ENCODE results near the gene LCE3A. TPM values are rescaled to one million over a fixed set of nuclear protein-coding genes. Genes with fewer than 3 reads are reported as not detected.
"Not testable (repeated sequence)": the region's sequence is repeated elsewhere in the genome, so short reads cannot be mapped to it uniquely, and the experiment has no call there.

The LCE3A gene
- total RNA-seq (2022) (not detected in 2 replicates), Bru-seq, nascent RNA (not detected), BruChase-seq, experiment 1, labeled RNA remaining after a 6-hour chase (not detected), BruChase-seq, experiment 2, labeled RNA remaining after a 2-hour chase (percentile 29 among the genes with signal in this experiment)
- long read RNA-seq = 0 reads

GRCh38 chr1:152622803-152623202, at the start of gene LCE3A:
Gene LCE3A (minus strand): TSS chr1:152623103. CDS start chr1:152623103, 0 bp downstream.
- no peaks in the 10 kb centered on the region for H3K27me3 Mint-ChIP-seq (ENCODE audit: insufficient read depth, unreplicated experiment)
- H3K36me3 Mint-ChIP-seq (ENCODE audit: insufficient read depth, unreplicated experiment) = no peaks in the 10 kb centered on the region
- intact Hi-C loops (cut with micrococcal nuclease) = no loop called here
- ChIA-PET CTCF (interaction anchor here (0.7 to 3.3 kb wide), 5 partner anchors 9 to 248 kb away, joined by 3 to 18 read pairs (median 6); no protein-coding TSS in a partner anchor), POLR2A (interaction anchor here (0.7 kb wide), 1 partner anchor 127 kb away, joined by 5 read pairs; no protein-coding TSS in a partner anchor)
- H3K4me3 Mint-ChIP-seq (ENCODE audit: unreplicated experiment) = no peak within 1 kb of the TSS
- no TSS peak for BruUV-seq (replicated peaks)
- no peak for DNase-seq (ENCODE audit: unreplicated experiment)
- peaks cover 13% of the 10 kb centered on the region for H3K9me3 Mint-ChIP-seq (ENCODE audit: unreplicated experiment)
- TF ChIP-seq CTCF (IDR thresholded peaks at IDR 0.05; ENCODE audit: unreplicated experiment) = no peak
- H3K27ac Mint-ChIP-seq (ENCODE audit: low read depth, unreplicated experiment) = no peak within 1 kb of the TSS
- peaks cover 8% of the 10 kb centered on the region for H3K4me1 Mint-ChIP-seq (ENCODE audit: insufficient read depth, unreplicated experiment)

- Mint-ChIP-seq H3K27me3 (ENCODE audit: insufficient read depth, unreplicated experiment) (peaks cover 17% of the 10 kb centered on the region), H3K4me3 (ENCODE audit: unreplicated experiment) (no peak overlapping the region), H3K4me1 (ENCODE audit: insufficient read depth, unreplicated experiment) (no peaks in the 10 kb centered on the region), H3K9me3 (ENCODE audit: unreplicated experiment) (no peaks in the 10 kb centered on the region), H3K27ac (ENCODE audit: low read depth, unreplicated experiment) (no peak overlapping the region), H3K36me3 (ENCODE audit: insufficient read depth, unreplicated experiment) (no peaks in the 10 kb centered on the region)
- TF ChIP-seq CTCF (IDR thresholded peaks at IDR 0.05; ENCODE audit: unreplicated experiment) = no peak
- ChIA-PET CTCF (interaction anchor here (1.2 to 7.3 kb wide), 2 partner anchors 13 to 203 kb away, joined by 3 to 58 read pairs; no protein-coding TSS in a partner anchor), POLR2A (interaction anchor here (0.8 kb wide), 1 partner anchor 12 kb away, joined by 3 read pairs; no protein-coding TSS in a partner anchor)
- intact Hi-C loops (cut with micrococcal nuclease) = no loop called here
- BruUV-seq (replicated peaks) = no TSS peak
- no peak for DNase-seq (ENCODE audit: unreplicated experiment)
These were observed 44.7 kb upstream of the LCE3A start for GRCh38 chr1:152667648-152668047.

- BruUV-seq (replicated peaks); DNase-seq (ENCODE audit: unreplicated experiment); H3K27ac Mint-ChIP-seq (ENCODE audit: low read depth, unreplicated experiment); H3K4me1 Mint-ChIP-seq (ENCODE audit: insufficient read depth, unreplicated experiment); intact Hi-C loops (cut with micrococcal nuclease); H3K36me3 Mint-ChIP-seq (ENCODE audit: insufficient read depth, unreplicated experiment); H3K9me3 Mint-ChIP-seq (ENCODE audit: unreplicated experiment); H3K4me3 Mint-ChIP-seq (ENCODE audit: unreplicated experiment): not testable (repeated sequence)
- POLR2A ChIA-PET = interaction anchor here (0.6 kb wide), 1 partner anchor 8 kb away, joined by 4 read pairs; no protein-coding TSS in a partner anchor
- peaks cover 17% of the 10 kb centered on the region for H3K27me3 Mint-ChIP-seq (ENCODE audit: insufficient read depth, unreplicated experiment)
- CTCF ChIA-PET = interaction anchor here (7.3 kb wide), 1 partner anchor 12 kb away, joined by 58 read pairs; no protein-coding TSS in a partner anchor
These were observed 43.3 kb upstream of the LCE3A start for GRCh38 chr1:152666171-152666570.

GRCh38 chr1:152663098-152663497, 40.2 kb upstream of the LCE3A start, which contains the start of gene LCE2D:
Gene LCE2D (plus strand): TSS chr1:152663380. CDS start chr1:152664106, 726 bp downstream.
- Mint-ChIP-seq H3K36me3 (ENCODE audit: insufficient read depth, unreplicated experiment) (no peaks in the 10 kb centered on the region), H3K9me3 (ENCODE audit: unreplicated experiment) (no peaks in the 10 kb centered on the region), H3K27me3 (ENCODE audit: insufficient read depth, unreplicated experiment) (peaks cover 17% of the 10 kb centered on the region), H3K4me3 (ENCODE audit: unreplicated experiment) (no peak within 1 kb of the TSS), H3K27ac (ENCODE audit: low read depth, unreplicated experiment) (no peak within 1 kb of the TSS), H3K4me1 (ENCODE audit: insufficient read depth, unreplicated experiment) (no peaks in the 10 kb centered on the region)
- DNase-seq (ENCODE audit: unreplicated experiment) = no peak
- no peak for TF ChIP-seq CTCF (IDR thresholded peaks at IDR 0.05; ENCODE audit: unreplicated experiment)
- no TSS peak for BruUV-seq (replicated peaks)
- ChIA-PET CTCF (interaction anchor here (0.6 to 7.3 kb wide), 8 partner anchors 9 to 370 kb away, joined by 3 to 58 read pairs (median 3); no protein-coding TSS in a partner anchor), POLR2A (no interaction called here)
- intact Hi-C loops (cut with micrococcal nuclease) = no loop called here

Measured in MCF 10A (cell line).